H1 (cell line): ENCODE results near the gene SMCHD1. TPM values are rescaled to one million over a fixed set of nuclear protein-coding genes. Genes with fewer than 3 reads are reported as not detected.

Experiments
- MAFK ChIP-seq: IDR thresholded peaks from 2 replicates; pipeline ENCODE4 v1.6.1; 2012; ENCODE audit warnings: low read depth, mild to moderate bottlenecking, improper control_type of control experiment, low read length
- NANOG ChIP-seq: IDR thresholded peaks from 2 replicates; pipeline ENCODE4 v1.6.1; 2011; ENCODE audit warnings: low read length, low read depth, mild to moderate bottlenecking, inconsistent platforms; ENCODE audit not compliant: insufficient read depth, poor library complexity, severe bottlenecking
- RBBP5 ChIP-seq: IDR thresholded peaks from 2 replicates; pipeline ENCODE4 v1.7.1; 2012; ENCODE audit warnings: low read depth, mild to moderate bottlenecking, inconsistent platforms, low read length, moderate library complexity, borderline replicate concordance
- RFX5 ChIP-seq: IDR thresholded peaks from 2 replicates; pipeline ENCODE4 v1.6.1; 2011; ENCODE audit warnings: low read depth, low read length, improper control_type of control experiment, borderline replicate concordance
- SP1 ChIP-seq: IDR thresholded peaks from 2 replicates; pipeline ENCODE4 v1.6.1; 2011; ENCODE audit warnings: low read depth, low read length
- TBP ChIP-seq: IDR thresholded peaks from 2 replicates; pipeline ENCODE4 v1.6.1; 2011; ENCODE audit warnings: low read depth, low read length, improper control_type of control experiment
- YY1 ChIP-seq: IDR thresholded peaks from 2 replicates; pipeline ENCODE4 v1.6.1; 2011; ENCODE audit warnings: low read depth, mild to moderate bottlenecking, low read length
- polyA plus RNA-seq, 7 experiments: library from polyadenylated mRNA; depleted of rRNA in 3 of 7; stranded (reverse) in 5 of 7; unstranded in 2 of 7; fragments of >200 nt in 5 of 7; fragments of 200-250 nt in 2 of 7; gene quantifications; 1 replicate in 5 of 7; 2 replicates in 1 of 7; 4 replicates in 1 of 7; pipeline versions ENCODE4 v1.2.1 to v1.2.3, GENCODE V29; 2011 to 2013; ENCODE audit warnings: missing spikeins in 2 of 7, mixed read lengths in 2 of 7
- total RNA-seq: library from RNA; stranded (reverse); fragmentation: NEBNext Ultra II Directional; extraction: Animal tissue kit (Norgen Biotek cat#: 25700); gene quantifications from 2 replicates; pipeline ENCODE4 v1.2.1, GENCODE V29; 2021
- TF ChIP-seq, protein P1 (sequence below): fragments of 300-600 bp; sonication (generic); IDR thresholded peaks from 2 replicates; pipeline ENCODE4 v1.7.1; 2012; ENCODE audit warnings: low read length, moderate library complexity, mild to moderate bottlenecking, inconsistent platforms; ENCODE audit not compliant: insufficient replicate concordance
- TF ChIP-seq, protein P2 (sequence below): IDR thresholded peaks from 2 replicates; pipeline ENCODE4 v1.6.1; 2011; ENCODE audit warnings: low read depth, mild to moderate bottlenecking, low read length; ENCODE audit not compliant: insufficient read depth

The SMCHD1 gene
- total and polyA plus RNA-seq, 2 of the 8 experiments (the other 6 are each of a cell fraction or from before 2014, with no cell fraction given): 9.3 to 32.0 TPM

DNA sequence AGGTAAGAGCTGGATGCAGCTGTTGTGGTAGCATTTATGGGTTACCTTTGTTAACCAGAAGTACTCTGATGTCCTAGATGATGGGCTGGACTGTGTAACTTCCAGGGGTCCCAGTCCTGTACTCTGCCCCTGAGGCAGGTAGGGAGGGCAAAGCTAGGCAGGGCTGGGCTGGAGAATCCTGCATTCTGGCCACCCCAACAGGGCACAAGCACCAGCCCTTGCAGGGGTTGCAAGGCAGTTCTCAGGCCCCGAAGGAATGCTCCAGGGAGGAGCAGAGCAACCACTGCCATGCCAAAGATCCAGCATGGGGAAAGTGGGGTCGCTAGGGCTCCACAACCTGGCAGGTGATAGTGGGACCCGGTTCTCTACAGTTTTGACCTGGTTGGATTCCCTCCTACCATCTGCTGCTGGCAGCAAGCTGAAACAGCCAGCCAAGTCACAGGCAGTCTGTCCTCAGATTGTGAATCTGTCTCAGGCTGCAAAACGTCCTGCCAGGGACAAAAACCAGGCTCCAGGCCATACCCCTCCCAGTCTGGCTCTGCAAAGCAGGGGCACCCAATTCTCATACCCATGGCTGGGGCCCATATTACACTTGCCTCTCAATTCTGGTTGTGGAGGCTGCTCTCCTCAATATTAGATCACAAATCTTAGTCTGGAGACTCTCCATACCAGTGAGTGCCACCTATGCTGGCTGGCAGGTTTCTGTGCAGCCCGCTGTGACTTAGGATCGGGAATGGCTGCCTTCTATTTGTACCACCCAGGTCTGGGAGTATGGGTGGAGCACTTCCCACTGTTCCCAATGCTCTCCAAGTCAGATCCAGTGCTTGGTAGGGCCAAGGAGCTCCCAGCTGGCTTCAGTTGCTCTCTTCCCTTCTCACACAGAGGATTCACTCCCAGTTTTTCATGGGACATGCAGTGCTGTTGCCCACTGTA lies 61.1 kb downstream of the SMCHD1 start (continued):
- TF ChIP-seq, protein P1, sequence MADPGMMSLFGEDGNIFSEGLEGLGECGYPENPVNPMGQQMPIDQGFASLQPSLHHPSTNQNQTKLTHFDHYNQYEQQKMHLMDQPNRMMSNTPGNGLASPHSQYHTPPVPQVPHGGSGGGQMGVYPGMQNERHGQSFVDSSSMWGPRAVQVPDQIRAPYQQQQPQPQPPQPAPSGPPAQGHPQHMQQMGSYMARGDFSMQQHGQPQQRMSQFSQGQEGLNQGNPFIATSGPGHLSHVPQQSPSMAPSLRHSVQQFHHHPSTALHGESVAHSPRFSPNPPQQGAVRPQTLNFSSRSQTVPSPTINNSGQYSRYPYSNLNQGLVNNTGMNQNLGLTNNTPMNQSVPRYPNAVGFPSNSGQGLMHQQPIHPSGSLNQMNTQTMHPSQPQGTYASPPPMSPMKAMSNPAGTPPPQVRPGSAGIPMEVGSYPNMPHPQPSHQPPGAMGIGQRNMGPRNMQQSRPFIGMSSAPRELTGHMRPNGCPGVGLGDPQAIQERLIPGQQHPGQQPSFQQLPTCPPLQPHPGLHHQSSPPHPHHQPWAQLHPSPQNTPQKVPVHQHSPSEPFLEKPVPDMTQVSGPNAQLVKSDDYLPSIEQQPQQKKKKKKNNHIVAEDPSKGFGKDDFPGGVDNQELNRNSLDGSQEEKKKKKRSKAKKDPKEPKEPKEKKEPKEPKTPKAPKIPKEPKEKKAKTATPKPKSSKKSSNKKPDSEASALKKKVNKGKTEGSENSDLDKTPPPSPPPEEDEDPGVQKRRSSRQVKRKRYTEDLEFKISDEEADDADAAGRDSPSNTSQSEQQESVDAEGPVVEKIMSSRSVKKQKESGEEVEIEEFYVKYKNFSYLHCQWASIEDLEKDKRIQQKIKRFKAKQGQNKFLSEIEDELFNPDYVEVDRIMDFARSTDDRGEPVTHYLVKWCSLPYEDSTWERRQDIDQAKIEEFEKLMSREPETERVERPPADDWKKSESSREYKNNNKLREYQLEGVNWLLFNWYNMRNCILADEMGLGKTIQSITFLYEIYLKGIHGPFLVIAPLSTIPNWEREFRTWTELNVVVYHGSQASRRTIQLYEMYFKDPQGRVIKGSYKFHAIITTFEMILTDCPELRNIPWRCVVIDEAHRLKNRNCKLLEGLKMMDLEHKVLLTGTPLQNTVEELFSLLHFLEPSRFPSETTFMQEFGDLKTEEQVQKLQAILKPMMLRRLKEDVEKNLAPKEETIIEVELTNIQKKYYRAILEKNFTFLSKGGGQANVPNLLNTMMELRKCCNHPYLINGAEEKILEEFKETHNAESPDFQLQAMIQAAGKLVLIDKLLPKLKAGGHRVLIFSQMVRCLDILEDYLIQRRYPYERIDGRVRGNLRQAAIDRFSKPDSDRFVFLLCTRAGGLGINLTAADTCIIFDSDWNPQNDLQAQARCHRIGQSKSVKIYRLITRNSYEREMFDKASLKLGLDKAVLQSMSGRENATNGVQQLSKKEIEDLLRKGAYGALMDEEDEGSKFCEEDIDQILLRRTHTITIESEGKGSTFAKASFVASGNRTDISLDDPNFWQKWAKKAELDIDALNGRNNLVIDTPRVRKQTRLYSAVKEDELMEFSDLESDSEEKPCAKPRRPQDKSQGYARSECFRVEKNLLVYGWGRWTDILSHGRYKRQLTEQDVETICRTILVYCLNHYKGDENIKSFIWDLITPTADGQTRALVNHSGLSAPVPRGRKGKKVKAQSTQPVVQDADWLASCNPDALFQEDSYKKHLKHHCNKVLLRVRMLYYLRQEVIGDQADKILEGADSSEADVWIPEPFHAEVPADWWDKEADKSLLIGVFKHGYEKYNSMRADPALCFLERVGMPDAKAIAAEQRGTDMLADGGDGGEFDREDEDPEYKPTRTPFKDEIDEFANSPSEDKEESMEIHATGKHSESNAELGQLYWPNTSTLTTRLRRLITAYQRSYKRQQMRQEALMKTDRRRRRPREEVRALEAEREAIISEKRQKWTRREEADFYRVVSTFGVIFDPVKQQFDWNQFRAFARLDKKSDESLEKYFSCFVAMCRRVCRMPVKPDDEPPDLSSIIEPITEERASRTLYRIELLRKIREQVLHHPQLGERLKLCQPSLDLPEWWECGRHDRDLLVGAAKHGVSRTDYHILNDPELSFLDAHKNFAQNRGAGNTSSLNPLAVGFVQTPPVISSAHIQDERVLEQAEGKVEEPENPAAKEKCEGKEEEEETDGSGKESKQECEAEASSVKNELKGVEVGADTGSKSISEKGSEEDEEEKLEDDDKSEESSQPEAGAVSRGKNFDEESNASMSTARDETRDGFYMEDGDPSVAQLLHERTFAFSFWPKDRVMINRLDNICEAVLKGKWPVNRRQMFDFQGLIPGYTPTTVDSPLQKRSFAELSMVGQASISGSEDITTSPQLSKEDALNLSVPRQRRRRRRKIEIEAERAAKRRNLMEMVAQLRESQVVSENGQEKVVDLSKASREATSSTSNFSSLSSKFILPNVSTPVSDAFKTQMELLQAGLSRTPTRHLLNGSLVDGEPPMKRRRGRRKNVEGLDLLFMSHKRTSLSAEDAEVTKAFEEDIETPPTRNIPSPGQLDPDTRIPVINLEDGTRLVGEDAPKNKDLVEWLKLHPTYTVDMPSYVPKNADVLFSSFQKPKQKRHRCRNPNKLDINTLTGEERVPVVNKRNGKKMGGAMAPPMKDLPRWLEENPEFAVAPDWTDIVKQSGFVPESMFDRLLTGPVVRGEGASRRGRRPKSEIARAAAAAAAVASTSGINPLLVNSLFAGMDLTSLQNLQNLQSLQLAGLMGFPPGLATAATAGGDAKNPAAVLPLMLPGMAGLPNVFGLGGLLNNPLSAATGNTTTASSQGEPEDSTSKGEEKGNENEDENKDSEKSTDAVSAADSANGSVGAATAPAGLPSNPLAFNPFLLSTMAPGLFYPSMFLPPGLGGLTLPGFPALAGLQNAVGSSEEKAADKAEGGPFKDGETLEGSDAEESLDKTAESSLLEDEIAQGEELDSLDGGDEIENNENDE: no peak
- TF ChIP-seq NANOG: no peak
- TF ChIP-seq, protein P2, sequence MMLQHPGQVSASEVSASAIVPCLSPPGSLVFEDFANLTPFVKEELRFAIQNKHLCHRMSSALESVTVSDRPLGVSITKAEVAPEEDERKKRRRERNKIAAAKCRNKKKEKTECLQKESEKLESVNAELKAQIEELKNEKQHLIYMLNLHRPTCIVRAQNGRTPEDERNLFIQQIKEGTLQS: no peak
- TF ChIP-seq RBBP5: no peak
- no peak for TF ChIP-seq MAFK
- TF ChIP-seq SP1: no peak
- no peak for TF ChIP-seq YY1
- TF ChIP-seq RFX5: no peak
- no peak for TF ChIP-seq TBP
